ENCODE measurements around the gene GNG12.

Gene GNG12

GRCh38 chr1:67804710-67805109 lies 28.6 kb downstream of the GNG12 start:
- no peak overlapping the region for H3K4me3 ChIP-seq (ENCODE audit: insufficient read depth, low read length, poor library complexity, severe bottlenecking)
- no peak overlapping the region for H3K27ac ChIP-seq (ENCODE audit: low read depth, low read length)
- no peak overlapping the region for H2AFZ ChIP-seq (ENCODE audit: low read depth, low read length, severe bottlenecking)
- H3K9ac ChIP-seq (ENCODE audit: low read length) = no peak overlapping the region
- H3K79me2 ChIP-seq (ENCODE audit: insufficient read depth, low read length) = no peaks in the 10 kb centered on the region
- H3K27me3 ChIP-seq (ENCODE audit: low read length) = no peaks in the 10 kb centered on the region
- H3K36me3 ChIP-seq (ENCODE audit: low read length) = no peaks in the 10 kb centered on the region
- TF ChIP-seq EZH2phosphoT487 (conservative IDR thresholded peaks at IDR 0.05; ENCODE audit: low read length) = no peak
- TF ChIP-seq CTCF (IDR thresholded peaks at IDR 0.05; ENCODE audit: insufficient read depth, low read length, poor library complexity, severe bottlenecking) = no peak
- no peaks in the 10 kb centered on the region for H3K9me2 ChIP-seq (replicated peaks; ENCODE audit: insufficient read depth, low read length)
- no peak overlapping the region for H3K4me2 ChIP-seq (ENCODE audit: low read depth, low read length, poor library complexity, severe bottlenecking)
- no peaks in the 10 kb centered on the region for H3F3A ChIP-seq (ENCODE audit: insufficient read depth)
- H4K20me1 ChIP-seq (ENCODE audit: low read depth, low read length) = no peaks in the 10 kb centered on the region
- H3K9me3 ChIP-seq (ENCODE audit: insufficient read depth, low read length) = no peaks in the 10 kb centered on the region

GRCh38 chr1:67803380-67804279 lies 29.6 kb downstream of the GNG12 start:
- Histone ChIP-seq H3K9me2 (replicated peaks; ENCODE audit: insufficient read depth, low read length) (no peaks in the 10 kb centered on the region), H3K27me3 (ENCODE audit: low read length) (no peaks in the 10 kb centered on the region), H3K4me3 (ENCODE audit: insufficient read depth, low read length, poor library complexity, severe bottlenecking) (no peak overlapping the region), H3K79me2 (ENCODE audit: insufficient read depth, low read length) (no peaks in the 10 kb centered on the region), H3K36me3 (ENCODE audit: low read length) (no peaks in the 10 kb centered on the region), H3K9me3 (ENCODE audit: insufficient read depth, low read length) (no peaks in the 10 kb centered on the region), H3K9ac (ENCODE audit: low read length) (no peak overlapping the region), H3K27ac (ENCODE audit: low read depth, low read length) (no peak overlapping the region), H3K4me2 (ENCODE audit: low read depth, low read length, poor library complexity, severe bottlenecking) (no peak overlapping the region), H4K20me1 (ENCODE audit: low read depth, low read length) (no peaks in the 10 kb centered on the region), H2AFZ (ENCODE audit: low read depth, low read length, severe bottlenecking) (no peak overlapping the region), H3F3A (ENCODE audit: insufficient read depth) (no peaks in the 10 kb centered on the region)
- TF ChIP-seq CTCF (IDR thresholded peaks at IDR 0.05; ENCODE audit: insufficient read depth, low read length, poor library complexity, severe bottlenecking) = no peak
- TF ChIP-seq EZH2phosphoT487 (conservative IDR thresholded peaks at IDR 0.05; ENCODE audit: low read length) = no peak

- Histone ChIP-seq H2AFZ (ENCODE audit: low read depth, low read length, severe bottlenecking) (no peak overlapping the region), H3K9me2 (replicated peaks; ENCODE audit: insufficient read depth, low read length) (no peaks in the 10 kb centered on the region), H3K9ac (ENCODE audit: low read length) (no peak overlapping the region), H4K20me1 (ENCODE audit: low read depth, low read length) (no peaks in the 10 kb centered on the region), H3K36me3 (ENCODE audit: low read length) (no peaks in the 10 kb centered on the region), H3K4me3 (ENCODE audit: insufficient read depth, low read length, poor library complexity, severe bottlenecking) (no peak overlapping the region), H3K9me3 (ENCODE audit: insufficient read depth, low read length) (no peaks in the 10 kb centered on the region), H3K4me2 (ENCODE audit: low read depth, low read length, poor library complexity, severe bottlenecking) (no peak overlapping the region), H3K27ac (ENCODE audit: low read depth, low read length) (no peak overlapping the region), H3K79me2 (ENCODE audit: insufficient read depth, low read length) (no peaks in the 10 kb centered on the region), H3K27me3 (ENCODE audit: low read length) (no peaks in the 10 kb centered on the region), H3F3A (ENCODE audit: insufficient read depth) (no peaks in the 10 kb centered on the region)
- TF ChIP-seq CTCF (IDR thresholded peaks at IDR 0.05; ENCODE audit: insufficient read depth, low read length, poor library complexity, severe bottlenecking) (no peak), EZH2phosphoT487 (conservative IDR thresholded peaks at IDR 0.05; ENCODE audit: low read length) (no peak)
Observed at GRCh38 chr1:67802565-67802964, 30.7 kb downstream of the GNG12 start.

All from SU-DHL-6 (cell line).